Activated CD8-positive, alpha-beta memory T cell treated with anti-CD3 and anti-CD28 coated beads, Interleukin-2, amount 50 U/mL, for 48 hours (primary cell): ENCODE results near the gene ROCK2.

Source experiments
- DNase-seq: peaks from one replicate; pipeline ENCODE4 v3.0.0-alpha.2; 2020

The ROCK2 gene

DNA sequence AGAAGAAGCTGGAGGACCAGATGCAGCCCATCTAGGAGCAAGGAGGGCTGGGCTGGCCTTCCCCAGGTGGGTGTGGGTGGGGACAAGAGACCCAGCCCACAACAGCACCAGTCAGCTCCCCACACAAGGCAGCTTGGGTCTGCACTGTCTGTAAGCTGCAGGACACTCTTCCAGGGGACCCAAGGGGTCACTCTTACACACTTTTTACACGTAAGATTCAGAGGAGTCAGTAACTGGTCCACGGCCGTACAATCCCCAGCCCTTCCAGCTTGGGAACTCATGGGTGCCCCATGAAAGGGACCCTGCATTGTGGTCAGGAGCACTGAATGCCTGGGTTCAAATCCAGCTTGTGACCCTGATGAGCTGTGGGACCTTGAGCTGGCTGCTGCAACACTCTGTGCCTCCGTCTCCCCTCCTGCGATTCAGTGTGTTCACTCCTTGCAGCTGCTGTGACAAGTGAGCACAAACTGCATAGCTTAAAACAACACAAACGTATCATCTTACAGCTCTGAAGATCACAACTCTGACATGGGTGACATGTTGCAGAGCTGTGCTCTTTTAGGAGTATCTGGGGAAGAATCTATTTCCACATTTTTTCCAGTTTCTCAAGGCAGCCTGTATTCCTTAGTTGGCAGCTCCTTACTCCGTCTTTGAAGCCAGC, 200.2 kb downstream of the ROCK2 start:
- DNase-seq: no peak

DNA sequence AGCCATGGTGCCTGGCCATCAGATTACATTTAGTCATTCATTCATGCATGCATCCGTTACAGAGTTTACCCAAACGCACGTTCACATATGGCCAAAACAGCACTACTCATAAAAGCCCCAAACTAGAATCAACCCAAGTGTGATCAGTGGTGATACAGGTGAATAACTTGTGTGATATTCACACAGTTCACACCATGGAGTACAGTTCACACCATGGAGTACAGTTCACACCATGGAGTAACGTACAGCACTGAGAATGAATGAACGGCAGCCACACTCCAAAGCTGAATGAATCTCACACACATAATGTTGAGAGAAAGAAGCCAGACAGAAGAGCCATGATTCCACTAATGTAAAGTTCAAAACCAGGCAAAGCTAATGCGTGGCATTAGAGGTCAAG, 201.4 kb downstream of the ROCK2 start:
- DNase-seq: no peak

DNA sequence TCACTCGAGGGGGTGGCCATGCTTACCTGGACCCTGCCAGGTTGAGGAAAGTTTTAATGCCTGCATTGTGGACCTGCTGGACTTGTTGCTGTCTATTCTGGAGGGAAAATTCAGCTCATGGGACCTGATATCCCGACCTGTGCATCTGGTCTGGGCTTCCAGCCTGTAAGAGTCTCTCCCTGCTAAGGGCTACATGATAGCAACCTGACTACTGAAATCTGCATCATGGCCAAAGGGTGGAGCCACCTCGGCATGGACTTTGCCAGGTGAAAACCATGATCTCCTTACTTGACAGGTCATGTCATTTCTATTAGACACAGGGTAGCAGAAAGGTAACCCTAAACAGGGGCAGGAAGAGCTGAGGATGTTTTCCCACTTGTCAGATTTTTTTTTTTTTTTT, 202.1 kb downstream of the ROCK2 start:
- DNase-seq: no peak

DNA sequence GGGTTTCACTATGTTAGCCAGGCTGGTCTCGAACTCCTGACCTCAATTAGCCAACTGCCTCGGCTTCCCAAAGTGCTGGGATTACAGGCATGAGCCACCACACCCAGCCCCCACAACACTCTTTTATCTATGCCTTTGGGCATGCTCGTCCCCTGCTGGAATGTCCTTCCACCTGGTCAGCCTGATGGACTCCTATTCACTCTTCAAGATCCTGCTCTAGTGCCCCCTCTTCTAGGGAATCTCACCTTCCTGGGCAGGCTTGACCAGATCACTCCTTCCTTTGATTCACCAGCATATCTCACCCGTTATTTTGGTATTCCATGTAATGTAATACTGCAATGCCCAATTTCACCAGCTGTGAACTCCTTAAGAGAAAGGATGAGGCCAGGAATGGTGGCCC, 203.1 kb downstream of the ROCK2 start:
- no peak for DNase-seq

DNA sequence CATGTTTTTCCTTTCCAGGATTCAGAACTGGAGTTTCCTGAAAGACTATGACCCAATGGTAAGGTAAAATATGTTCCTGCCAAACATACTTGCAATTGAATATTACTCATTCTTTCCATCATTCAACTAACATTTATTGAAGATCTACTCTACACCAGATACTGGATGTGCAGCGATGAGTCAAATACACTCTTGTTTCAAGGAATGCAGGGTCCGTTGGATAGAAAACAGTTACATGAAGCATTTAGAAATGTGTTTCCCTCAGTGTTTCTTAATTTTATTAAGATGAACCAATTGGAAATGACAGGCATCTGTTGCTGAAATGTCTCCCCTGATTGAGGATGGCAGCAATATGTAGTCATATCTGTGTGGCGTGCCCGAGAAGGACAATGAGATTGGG, 203.9 kb downstream of the ROCK2 start:
- DNase-seq: no peak

DNA sequence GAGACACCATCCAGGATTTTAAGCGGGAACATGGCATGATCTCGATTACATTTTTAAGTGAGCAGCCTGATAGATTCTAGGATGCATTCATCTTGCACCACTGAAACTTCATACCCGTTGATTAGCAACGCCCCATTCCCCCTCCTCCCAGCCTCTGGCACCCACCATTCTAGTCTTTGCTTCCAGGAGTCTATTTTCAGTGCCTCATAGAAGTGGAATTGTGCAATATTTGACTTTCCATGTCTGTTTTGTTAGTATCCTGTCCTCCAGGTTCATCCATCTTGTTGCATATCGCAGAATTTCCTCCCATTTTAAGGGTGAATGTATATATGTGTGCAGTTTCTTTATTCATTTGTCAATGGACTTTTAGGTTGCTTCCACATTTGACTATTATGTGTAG, 210.1 kb downstream of the ROCK2 start:
- no peak for DNase-seq

DNA sequence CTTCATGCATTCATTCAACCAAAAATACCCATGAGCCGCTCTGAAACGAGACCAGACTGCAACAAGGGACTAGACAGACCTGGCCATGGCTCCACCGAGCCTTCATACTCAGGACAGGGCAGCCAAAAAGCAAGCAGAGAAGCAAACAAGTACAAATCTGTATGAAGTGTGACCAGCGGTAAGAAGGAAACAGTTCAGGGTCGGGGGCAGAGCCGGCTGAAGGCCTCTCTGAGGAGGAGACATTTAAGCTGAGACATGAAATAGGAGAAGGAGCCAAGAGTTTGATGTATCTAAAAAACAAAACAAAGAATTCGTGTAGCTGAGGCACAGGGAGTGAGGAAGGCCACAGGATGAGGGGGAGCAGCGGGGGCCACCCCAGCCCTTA, 210.5 kb downstream of the ROCK2 start:
- no peak for DNase-seq

DNA sequence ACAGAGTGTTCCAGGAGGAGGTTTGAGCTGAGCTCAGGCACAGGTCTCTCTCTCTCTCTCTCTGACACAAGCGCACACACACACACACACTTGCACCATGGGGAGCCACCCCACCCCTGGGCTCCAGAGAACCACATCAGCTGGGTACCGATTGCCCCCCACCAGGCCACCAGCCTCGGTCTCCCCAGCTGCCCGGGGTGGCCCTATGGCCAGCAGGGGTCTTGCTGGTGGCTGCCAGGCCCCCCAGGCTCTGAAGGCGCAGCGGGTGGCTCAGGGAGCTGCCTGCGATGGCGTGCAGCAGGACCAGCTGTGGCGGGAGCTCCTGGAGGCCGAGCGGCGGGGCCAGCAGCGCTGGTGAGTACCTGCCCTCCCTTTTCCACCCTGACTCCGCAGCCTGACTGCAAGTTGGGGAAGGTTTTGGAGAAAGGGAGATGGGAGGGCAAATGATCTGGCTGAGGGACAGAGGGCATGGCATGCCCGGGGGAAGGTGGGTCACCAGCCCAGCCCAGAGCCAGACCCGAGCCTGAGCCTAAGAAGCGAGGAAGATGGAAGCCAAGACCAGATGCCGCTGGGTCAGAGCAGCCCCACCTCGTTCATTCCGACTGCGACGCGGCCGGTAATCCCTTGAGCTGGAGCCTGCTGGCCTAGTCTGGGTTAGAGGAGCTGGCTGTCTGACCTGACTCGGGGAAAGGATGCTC, 211.0 kb downstream of the ROCK2 start:
- DNase-seq: no peak

DNA sequence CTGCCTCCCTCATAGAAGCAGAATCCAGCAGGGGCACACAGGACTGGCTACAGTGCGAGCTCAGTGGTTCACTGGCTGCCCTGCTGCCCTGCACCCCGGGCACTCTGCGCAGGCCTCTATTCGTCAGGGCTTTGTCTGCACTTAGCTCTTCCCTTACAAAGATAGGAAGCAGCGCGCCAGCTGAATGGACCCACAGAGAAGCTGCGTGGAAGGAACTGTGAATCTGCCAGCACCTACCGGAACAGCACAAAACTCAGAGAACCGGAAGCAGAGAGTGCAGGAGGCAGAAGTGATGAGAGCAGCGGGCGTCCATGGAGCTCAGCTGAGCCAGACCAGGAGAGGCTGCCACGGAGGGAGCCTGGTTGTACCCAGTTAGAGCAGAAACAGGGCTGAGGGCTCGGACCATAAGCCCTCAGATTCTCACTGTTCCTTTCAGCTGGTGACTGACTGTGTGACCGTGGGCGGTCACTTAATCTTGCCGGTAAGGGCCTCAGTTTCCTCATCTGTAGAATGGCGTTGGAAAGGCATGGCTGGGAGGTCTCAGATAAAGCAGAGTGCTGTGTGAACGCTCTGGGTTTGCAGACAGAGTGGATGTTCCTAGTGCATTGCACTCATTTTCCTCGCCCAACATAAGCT, 212.3 kb downstream of the ROCK2 start:
- DNase-seq: no peak

DNA sequence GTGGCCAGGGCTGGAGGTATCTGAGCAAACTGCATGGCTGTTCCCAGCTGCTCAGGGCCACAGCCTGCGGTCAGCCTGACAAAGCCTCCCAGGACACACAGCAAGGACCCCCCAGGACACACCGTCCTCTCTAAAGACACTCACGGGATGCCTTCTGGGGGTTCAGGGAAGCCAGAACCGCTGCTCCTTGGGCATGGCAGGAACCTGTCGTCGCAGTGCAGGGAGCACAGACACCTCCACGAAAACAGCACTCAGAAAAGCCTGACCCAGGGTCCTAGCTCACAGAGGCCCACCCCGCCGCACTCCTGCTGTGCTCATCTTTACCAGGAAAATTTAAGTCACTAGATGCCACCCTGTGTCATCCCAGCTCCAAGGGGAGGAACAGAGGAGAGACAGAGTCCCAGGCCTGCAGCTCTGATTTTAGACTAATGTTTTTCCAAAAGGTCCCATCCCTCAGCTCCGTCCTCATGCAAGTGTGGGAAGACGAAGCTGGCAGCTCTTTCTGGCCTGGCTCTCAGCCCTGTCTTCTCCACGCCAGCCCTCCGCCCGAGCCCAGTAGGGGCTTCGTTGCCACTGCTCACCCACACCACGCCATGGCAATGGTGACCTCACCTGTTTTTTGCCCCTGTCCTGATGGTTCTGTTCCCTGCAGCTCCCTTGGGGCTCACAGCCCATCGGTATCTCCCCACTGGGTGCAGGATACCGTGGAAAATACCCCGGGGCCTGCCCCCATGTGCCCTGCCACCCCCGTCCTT, 213.1 kb downstream of the ROCK2 start:
- no peak for DNase-seq
